DMS114 treated with DMSO at 0.1 percent for 48 hours (cell line): ENCODE data around the gene EDAR.

Experiments used
- DNase-seq: peaks from one replicate; lab custom pipeline; 2025; ENCODE audit not compliant: unreplicated experiment; lab: John Stamatoyannopoulos, UW

EDAR gene

GRCh38 chr2:108942231-108942825 lies 46.7 kb downstream of the EDAR start:
- no peak for DNase-seq

GRCh38 chr2:108941767-108942166 lies 47.3 kb downstream of the EDAR start:
- no peak for DNase-seq

- DNase-seq: no peak
Measured at GRCh38 chr2:108941161-108941665, 47.8 kb downstream of the EDAR start.

- DNase-seq: no peak
Measured at GRCh38 chr2:108940156-108940555, 48.9 kb downstream of the EDAR start.

- no peak for DNase-seq
Measured at GRCh38 chr2:108938077-108938710, 50.8 kb downstream of the EDAR start.

DNA sequence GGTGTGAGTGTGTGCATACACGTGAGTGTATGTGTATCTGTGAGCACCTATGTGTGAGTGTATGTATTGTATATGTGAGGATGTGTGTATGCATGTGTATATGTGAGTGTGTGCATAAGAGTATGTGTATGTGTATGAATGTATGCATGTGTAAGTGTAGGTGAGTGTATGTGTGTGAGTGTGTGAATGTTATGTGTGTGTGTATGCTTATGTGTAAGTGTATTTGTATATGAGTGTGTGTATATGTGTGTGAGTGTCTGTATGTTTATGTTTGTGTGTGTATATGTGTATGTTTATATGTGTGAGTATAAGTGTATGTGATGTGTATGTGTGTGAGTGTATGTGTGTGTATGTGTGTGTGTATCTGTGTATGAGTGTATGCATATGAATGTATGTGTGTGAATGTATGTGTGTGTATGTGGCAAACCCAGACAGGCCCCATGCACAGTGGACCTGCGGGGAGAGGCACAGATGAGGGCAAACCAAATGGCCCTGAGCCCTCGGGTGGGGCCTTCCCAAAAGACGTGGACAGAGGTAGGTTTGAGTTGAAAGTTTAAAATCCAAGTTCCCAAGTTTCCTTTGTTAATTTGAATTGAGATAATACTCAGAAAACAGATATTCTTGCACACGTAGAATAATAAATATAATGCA lies 51.5 kb downstream of the EDAR start:
- DNase-seq: no peak

DNA sequence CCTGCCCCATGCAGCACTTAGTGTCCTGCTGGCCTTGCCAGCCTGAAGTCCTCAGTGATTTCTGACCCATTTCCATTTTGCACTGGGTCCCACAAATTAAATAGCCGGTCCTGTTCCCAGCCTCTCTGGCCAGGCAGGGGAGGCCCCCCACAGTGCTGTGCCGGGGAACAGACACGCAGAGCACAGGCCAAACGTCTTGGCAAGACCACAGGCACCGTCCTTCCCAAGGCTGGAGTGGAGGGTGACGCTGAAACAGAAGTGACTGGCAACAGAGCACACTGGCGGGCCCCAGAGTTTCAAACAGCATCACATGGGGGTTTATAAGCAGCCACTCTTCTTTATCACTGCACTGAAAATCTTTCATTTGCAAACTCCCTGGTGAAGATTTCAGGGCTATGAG lies 52.2 kb downstream of the EDAR start:
- no peak for DNase-seq

DNA sequence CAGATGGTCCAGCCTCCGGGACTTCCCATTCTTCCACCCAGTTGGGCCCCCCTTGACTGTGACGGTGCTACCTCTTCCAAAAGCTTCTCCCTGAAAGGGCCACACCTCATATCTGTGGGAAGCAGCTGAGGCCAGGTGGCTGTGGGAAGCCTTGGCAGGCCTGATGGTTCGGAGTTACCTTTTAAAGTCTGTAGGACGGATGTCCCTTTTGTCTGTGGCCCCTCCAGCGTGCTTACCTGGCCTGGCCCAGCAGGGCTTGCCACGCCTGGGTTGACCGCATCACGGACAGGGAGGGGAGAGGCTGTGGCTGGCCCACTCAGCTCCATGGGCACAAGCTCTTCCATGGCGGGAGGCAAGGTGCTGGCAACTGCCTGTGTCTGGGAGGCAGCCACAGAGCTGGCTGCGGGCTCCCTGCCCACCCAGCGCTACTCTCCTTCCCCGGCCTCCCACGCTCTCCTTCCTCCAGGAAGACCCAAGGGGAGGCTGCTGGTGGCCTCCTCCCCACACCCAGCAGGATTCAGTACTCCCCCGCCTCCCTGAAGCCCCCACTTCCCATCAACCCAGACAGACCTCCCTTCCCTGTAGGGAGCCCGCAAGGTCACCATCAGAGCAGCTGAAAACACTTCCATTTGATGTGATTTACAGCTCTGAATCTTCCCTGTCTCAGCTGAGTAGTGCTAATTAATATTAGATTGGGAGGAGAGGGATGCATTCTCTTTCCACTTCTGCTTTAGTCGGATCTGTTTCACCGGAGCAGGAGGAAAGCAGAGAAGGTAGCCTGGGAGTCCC lies 52.8 kb downstream of the EDAR start:
- no peak for DNase-seq

GRCh38 chr2:108935271-108935741 lies 53.7 kb downstream of the EDAR start:
- DNase-seq: no peak

DNA sequence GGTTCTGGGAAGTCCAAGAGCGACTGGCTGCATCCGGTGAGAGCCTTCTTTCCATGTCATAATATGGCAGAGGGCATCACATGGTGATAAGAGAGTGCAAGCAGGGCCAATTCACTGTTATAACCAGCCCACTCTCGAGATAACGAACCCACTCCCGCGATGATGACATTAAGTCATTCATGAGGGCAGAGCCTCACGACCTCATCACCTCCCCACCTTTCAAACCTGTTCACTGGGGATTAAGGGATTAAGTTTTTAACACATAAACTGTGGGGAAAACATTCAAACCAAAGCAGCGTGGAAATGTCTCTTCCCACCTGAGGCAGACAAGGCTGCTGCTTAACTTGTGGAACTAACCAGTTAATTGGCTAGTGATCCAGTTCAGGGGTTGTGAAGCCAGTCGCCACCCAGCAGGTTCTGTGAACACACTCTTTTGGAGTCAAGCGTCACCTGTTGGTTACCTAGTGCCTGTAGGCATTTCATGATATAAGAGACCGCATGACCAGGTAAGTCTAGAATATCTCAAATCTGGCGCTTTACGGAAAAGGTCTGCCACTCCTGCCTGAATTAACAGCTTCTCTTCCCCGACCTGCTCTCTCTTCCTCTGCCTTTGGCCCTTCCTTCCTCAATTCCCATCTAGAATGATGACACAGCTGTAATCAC lies 54.3 kb downstream of the EDAR start:
- no peak for DNase-seq

- no peak for DNase-seq
Measured at GRCh38 chr2:108934151-108934550, 54.9 kb downstream of the EDAR start.

GRCh38 chr2:108933691-108934117 lies 55.3 kb downstream of the EDAR start:
- DNase-seq: no peak

- no peak for DNase-seq
Measured at GRCh38 chr2:108932736-108933332, 56.2 kb downstream of the EDAR start.

DNA sequence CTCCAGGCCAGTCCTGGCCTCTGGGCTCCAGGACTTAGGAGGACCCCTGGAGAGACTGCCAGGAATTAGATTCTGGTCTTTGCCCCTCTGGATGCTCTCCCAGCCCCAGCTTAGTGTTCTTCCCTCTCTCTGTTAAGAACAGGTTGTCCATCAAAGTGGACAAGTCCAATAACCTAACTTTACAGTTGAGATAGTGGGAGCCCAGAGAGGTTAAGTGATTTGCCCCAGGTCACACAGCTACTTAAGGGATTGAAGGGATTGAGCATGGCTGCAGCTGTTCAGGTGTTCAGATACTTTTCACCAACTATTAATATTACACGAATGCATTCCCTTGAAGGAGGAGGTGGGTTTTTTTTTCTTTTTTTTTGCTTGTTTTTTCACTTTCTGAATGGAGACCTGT lies 57.6 kb downstream of the EDAR start:
- DNase-seq: no peak

GRCh38 chr2:108929807-108930425 lies 59.1 kb downstream of the EDAR start:
- no peak for DNase-seq

DNA sequence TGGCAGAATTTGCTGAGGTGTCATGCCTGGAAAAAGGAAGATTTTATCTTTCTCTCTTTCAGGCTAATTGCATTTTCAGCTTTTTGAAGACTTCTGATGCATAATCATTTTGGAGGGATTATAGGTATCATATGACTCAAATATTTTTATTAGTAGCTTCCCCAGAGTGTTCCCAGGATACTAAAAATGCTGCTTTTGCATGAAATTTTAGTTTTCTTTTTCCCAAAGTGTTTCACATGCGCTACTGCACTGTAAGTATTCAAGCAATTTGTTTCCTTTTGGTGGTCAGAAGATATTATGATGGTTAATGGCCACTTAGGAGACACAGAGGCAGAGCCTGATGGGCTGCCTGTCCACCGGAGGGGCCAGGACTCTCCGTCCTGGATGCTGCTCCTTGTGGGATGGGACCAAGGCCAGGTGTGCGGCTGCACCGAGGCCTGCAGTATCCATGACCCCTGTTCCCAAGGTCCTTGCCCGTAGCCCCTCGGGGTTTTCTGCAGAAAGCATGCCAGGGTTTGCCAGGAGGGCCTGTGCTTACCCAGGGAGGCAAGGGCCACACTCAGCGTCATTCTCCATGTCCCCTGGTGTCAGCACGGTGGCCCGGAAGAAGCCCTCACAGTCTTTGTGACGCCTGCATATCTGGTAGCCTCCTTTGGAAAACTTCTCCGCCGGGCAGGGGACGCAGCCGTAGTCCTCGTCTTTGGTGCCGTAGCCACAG lies 60.2 kb downstream of the EDAR start:
- DNase-seq: no peak

GRCh38 chr2:108927936-108928659 lies 60.9 kb downstream of the EDAR start:
- peak; percentile 33 for DNase-seq

- DNase-seq: no peak
Measured at GRCh38 chr2:108927405-108927804, 61.6 kb downstream of the EDAR start.
